Measurements from ENCODE around the gene PATJ.
"Not testable (repeated sequence)": the region's sequence is repeated elsewhere in the genome, so short reads cannot be mapped to it uniquely, and the experiment has no call there.

Gene PATJ

DNA sequence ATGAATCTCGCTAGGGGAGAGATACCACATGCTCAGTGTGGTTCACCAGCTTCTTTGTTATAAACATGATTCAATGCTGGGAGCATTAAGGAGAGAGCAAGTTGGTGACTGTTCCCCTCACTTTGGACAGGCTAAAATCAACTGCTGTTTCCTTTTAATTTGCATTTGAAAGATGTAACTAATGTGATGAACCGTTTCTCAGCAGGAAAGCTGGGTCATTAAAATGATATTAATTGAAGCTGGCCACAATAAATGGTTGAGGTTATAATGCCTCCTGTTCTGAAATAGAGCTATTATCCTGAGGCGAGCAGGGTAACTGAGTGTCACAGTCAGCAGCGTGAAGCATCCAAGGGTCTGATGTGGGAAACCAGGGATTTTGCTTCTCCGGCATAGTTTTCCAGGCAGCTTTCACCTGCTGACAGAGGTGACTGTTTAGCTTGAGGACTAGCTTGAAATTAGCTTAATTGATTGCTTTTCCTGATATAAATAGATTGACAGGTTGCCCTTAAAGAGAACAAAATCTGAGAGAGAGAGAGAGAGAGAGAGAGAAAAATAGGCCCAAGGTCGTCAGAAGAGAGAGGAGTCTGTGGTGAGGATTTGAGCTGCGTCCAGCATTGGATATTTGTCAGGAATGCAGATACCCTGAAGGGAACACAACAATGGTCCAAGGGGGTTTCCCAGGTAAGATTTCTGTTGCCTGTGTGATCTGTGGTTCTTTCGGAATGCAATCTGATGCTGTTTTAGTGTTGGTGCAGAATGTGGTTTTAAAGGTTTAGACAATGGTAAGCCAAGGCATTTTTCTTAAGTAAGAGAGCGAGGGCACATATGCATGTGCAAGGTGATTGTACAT lies 209.7 kb downstream of the PATJ start:
- no peak for DNase-seq

DNA sequence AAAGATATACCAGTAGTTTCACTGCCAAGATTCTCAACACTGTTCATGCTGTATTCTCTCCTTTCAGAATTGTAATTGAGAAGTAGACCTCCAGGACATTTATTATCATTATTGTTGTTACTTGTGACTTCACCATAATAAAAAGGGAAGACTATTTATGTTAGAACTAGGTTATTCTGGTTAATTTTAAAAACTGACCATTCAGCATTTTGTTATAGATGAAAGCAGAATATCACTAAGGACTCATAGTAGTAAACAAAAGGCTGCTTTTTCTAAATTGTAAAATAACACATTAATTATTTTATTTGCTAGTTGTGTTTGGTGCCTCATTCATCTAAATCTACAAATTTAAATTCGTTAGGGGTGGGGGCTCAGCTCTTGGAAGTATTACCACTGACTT lies 210.4 kb downstream of the PATJ start:
- DNase-seq, result no peak

- no peak for DNase-seq
Observed at GRCh38 chr1:61953076-61953789, 211.0 kb downstream of the PATJ start.

DNA sequence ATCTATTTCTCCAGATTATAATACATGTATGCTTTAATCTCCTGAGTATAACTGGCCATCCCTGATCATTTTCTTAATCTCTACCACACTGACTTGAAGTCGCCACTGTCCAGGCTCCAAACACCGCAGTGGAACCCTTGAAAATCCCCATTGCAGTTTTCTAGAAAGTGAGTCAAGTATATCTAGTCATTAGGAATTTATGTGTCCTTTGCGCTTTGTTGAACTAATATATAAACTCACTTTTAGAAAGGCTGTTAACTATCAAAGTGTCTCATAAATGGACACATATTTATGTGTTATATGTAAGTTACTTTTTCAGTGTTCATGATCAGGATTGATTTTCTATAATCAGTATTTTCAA lies 211.5 kb downstream of the PATJ start:
- DNase-seq, result no peak

- DNase-seq, result no peak
Observed at GRCh38 chr1:61955261-61955660, 213.0 kb downstream of the PATJ start.

DNA sequence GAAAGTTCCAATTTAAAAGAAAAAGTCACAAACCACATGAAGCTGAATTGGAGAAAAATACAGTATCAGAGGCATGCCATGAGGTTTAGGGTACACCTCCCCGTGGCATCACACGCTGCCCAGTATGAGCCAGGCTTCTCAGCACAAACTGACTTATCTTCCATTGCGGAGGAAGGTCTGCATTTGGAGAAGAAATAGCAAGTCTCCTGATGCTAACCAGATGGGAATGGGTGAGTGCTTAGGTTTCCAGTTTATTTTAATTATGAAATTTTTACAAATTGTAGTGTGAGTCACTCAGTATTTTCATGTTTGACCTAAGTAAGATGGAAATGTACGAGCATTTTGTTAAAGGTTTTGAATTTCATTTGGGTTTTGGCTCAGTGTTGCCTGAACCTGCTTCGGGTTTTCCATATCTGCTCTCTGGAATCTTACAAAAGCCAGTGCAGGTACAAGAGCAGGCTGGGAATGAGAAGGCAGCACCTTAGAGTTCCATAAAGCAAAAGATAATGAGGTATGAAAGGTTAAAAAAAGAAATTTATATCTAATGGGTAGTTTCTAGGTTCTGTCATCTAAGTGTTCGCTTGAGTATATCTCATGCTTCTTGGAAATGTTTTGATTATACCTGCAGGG lies 213.9 kb downstream of the PATJ start:
- DNase-seq, result no peak

GRCh38 chr1:61956784-61957183 lies 214.5 kb downstream of the PATJ start:
- no peak for DNase-seq

- no peak for DNase-seq
Observed at GRCh38 chr1:61961009-61961408, 218.7 kb downstream of the PATJ start.

DNA sequence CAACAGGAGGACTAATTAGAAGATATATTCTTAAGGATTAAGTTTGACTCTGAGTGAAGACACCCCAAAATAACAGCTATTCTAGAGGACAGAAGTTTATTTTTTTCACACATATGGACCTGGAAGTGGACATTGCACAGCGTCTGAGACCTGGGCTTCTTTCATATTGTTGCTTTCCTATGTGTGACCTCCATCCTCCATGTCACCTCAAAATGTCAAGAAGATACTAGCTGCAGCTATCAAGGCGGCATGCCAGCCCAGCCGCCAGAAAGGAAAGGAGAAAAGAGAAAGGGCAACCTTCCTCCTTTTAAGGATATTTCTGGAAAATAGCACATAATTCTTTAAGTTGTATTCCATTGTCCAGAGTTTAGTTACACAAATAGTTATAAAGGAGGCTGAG lies 220.4 kb downstream of the PATJ start:
- DNase-seq, result no peak

GRCh38 chr1:61966450-61967225 lies 224.4 kb downstream of the PATJ start:
- DNase-seq, result not testable (repeated sequence)

- no peak for DNase-seq
Observed at GRCh38 chr1:61967750-61968149, 225.5 kb downstream of the PATJ start.

GRCh38 chr1:61968869-61969268 lies 226.6 kb downstream of the PATJ start:
- no peak for DNase-seq

DNA sequence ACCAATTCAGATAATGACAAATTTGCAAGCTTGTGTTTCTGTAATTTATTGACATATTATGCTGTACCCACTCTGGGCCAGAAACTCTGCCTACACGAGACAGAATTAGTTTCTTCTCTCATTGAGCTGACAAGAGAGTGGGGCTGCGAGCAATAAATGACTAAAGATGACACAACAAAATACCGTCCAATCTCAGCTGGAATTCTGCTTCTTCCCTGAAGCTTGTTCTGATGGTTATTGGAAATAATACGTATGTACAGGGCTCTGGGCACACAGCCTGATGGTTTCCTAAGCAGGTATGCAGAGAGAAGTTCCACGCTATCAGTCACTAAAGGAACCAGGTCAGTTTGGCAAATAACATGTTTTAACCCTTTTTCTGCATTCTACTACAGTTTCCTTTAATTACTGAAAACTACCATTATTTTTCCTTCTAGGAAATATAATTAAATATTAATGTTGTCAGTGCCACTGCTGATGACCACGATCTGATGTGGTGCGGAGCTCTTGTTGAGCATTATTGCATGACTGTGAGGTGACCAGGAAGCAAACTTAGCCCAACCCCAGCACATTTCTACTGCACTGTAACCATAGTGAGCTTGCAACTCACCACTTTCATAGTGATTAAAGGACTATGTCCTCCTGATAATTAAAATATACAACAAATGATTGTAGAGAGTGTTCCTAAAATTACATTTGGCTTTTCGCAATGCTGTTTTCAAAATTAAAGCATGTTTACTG lies 231.0 kb downstream of the PATJ start:
- DNase-seq, result no peak

DNA sequence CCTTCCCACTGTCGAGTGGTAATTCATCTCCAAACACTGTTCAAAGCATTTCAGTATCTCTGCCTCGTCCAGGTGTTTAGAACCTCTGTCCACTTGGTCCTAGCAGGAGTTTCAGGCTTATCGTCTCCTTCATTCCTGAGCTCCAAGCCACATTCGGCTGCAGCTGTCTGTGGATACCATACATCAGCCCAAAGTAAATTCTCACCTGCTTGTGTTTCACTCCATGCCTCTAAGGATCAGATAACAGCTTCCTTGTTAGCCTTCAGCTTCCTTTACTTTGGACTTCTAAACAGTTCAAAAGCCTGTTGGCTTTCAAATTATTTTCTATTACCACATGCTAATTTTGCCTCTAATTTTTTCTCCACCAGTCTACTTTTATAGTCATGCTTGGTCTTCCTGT lies 233.4 kb downstream of the PATJ start:
- no peak for DNase-seq

DNA sequence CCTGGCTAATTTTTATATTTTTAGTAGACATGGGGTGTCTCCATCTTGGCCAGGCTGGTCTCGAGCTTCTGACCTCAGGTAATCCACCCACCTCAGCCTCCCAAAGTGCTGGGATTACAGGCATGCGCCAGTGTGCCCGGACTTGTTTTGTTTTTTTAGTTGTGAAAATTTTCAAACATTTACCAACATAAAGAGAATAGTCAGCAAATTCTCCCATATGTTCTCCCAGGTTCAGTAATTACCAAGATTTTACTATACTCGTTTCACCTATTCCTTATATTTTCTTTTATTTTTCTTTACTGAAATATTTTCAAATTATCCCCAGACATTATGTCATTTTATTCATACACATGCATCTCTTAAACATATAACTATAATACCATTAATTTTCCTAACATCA lies 234.3 kb downstream of the PATJ start:
- no peak for DNase-seq

DNA sequence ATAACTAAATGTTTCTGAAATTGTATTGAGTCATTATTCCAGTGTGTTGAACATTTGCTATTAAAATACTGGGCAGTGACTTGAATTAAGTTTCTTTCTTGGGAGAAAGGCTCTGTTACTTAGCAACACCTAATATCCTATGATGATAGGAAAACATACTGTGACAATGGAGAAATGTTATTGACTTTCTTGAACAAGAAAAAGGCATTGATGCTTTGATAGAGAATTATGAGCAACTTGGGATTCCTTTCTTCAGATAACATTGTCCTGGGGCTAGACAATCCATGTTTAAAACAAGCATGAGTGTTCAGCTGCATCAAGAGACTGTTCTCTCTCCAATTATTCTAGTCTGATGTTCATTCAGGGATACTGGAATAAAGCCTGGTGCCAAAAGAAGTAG lies 236.5 kb downstream of the PATJ start:
- DNase-seq, result no peak

DNA sequence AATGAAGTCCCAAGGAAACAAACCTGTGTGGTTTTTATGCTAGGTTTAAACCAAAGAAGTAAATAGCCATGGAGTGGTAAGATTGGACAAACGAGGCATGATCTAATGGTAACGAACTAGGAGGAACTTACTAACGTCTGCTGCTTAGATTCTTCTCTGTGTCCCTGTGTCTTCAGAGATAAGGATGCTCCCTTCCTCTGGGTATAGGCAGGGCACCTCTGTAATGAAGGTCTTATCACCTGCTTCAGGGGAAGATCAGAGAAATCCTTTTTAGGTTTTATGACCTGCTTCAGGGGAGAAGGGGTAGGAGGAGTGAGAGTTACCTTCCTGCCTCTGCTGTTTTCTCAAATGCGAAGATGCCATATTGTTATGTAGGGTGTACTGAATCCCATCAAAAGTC lies 237.4 kb downstream of the PATJ start:
- no peak for DNase-seq

DNA sequence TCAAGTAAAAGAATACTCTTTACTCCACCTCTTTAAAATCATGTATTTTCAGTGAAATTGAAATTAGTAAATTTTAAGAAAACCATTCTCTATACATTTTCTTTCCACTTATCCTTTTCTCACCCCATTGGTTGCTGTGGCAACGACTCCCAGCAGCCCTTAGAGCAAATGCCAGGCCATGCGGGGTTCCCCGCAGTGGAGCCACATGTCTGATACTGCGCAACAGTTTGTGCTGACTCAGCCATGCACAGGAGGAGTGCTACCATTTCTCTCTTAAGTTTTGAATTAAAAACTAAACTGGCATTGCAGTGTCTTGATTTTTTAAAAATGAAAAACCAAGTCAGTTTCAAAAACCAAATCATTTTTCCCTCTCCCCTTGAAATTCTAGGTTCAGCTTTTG lies 238.3 kb downstream of the PATJ start:
- DNase-seq, result no peak

DNA sequence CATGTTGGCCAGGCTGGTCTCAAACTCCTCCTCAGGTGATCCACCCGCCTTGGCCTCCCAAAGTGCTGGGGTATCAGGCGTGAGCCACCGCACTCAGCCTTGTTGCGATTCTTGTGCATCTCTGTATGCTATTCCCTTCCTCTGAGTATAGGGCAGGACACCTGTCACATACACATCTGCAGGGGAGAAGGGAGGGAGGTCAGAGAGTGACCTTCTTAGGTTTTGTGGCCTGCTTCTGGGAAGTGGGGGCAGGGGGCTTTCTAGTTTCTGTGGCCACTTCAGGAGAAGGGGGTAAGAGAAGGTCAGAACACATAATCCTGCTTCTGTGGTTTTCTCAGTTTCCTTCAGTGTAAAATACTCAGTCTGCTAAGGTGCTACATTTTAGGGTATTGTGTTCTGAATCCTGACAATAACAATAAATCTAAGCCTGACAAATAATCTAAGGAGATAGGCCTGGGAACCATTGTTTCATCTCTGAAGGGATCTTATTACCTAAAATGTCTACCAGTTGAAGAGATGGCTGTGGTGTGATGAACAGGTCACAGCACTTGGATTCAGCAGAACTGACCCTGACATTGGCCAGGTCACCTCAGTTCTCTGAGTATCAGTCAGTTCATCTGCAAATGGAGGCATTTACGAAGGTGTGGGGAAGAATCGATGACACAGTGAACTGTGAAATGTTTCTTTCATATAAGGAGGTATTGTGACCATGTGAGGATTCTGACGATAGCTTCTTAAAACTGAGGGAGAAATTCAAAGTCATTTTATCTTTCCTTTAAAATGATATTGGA lies 239.8 kb downstream of the PATJ start:
- no peak for DNase-seq

GRCh38 chr1:61983236-61983635 lies 241.0 kb downstream of the PATJ start:
- DNase-seq, result no peak

DNA sequence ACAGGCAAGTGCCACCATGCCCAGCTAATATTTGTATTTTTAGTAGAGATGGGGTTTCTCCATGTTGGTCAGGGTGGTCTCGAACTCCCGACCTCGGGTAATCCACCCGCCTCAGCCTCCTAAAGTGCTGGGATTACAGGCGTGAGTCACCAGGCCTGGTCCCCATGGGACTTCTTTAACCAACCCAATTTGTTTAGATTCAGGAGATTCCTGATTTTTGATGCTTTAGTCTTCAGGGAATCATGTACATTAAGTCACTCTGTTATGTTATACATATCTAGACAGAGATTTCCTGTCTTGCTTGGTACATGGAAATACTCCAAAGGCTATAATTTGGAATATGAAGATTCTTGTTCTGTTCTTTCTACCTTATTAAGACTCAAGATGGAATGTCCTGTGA lies 250.0 kb downstream of the PATJ start:
- no peak for DNase-seq
